ENCODE measurements around the gene JPH3. TPM values are rescaled to one million over a fixed set of nuclear protein-coding genes. Genes with fewer than 3 reads are reported as not detected.

The JPH3 gene
- total RNA-seq, 2 donors from 2014 or later = 37.0 to 39.1 TPM

- H3K36me3 ChIP-seq (ENCODE audit: control insufficient read depth, insufficient read depth, low read length) = no peaks in the 10 kb centered on the region
- no peak overlapping the region for H3K9ac ChIP-seq (ENCODE audit: extremely low read depth, low read length, poor library complexity, severe bottlenecking)
- no peaks in the 10 kb centered on the region for H3K27me3 Mint-ChIP-seq (ENCODE audit: insufficient read depth)
- H3K27ac ChIP-seq (ENCODE audit: low read depth, low read length) = no peak overlapping the region
- TF ChIP-seq CTCF (conservative IDR thresholded peaks at IDR 0.05) = no peak
- no peak overlapping the region for H3K4me3 Mint-ChIP-seq
- no peak for DNase-seq
- H3K9me3 ChIP-seq (ENCODE audit: control insufficient read depth, low read length) = peaks cover 10% of the 10 kb centered on the region
- H3K36me3 Mint-ChIP-seq (ENCODE audit: low read depth) = no peaks in the 10 kb centered on the region
- no peaks in the 10 kb centered on the region for H3K4me1 ChIP-seq (ENCODE audit: control insufficient read depth, insufficient read depth, low read length)
- no peak overlapping the region for H3K4me3 ChIP-seq (ENCODE audit: low read length)
- H3K27ac Mint-ChIP-seq = no peak overlapping the region
- 93 to 95% methylated on average over 23 to 25 of the region's 25 CpGs for WGBS, 2 experiments (ENCODE audit: insufficient coverage in 1 of 2, insufficient read length in 1 of 2)
- H3K4me1 Mint-ChIP-seq = peaks cover 2% of the 10 kb centered on the region
- no peaks in the 10 kb centered on the region for H3K27me3 ChIP-seq (ENCODE audit: control insufficient read depth, insufficient read depth, low read length, poor library complexity, severe bottlenecking)
- H3K9me3 Mint-ChIP-seq = peaks cover 6% of the 10 kb centered on the region
Observed at GRCh38 chr16:87628246-87628923, 26.1 kb downstream of the JPH3 start.

GRCh38 chr16:87628940-87629339 lies 26.6 kb downstream of the JPH3 start:
- Histone ChIP-seq H3K27ac (ENCODE audit: low read depth, low read length) (no peak overlapping the region), H3K4me1 (ENCODE audit: control insufficient read depth, insufficient read depth, low read length) (no peaks in the 10 kb centered on the region), H3K4me3 (ENCODE audit: low read length) (no peak overlapping the region), H3K27me3 (ENCODE audit: control insufficient read depth, insufficient read depth, low read length, poor library complexity, severe bottlenecking) (no peaks in the 10 kb centered on the region), H3K36me3 (ENCODE audit: control insufficient read depth, insufficient read depth, low read length) (no peaks in the 10 kb centered on the region), H3K9ac (ENCODE audit: extremely low read depth, low read length, poor library complexity, severe bottlenecking) (no peak overlapping the region), H3K9me3 (ENCODE audit: control insufficient read depth, low read length) (peaks cover 10% of the 10 kb centered on the region)
- Mint-ChIP-seq H3K27me3 (ENCODE audit: insufficient read depth) (no peaks in the 10 kb centered on the region), H3K4me1 (peaks cover 2% of the 10 kb centered on the region), H3K4me3 (no peak overlapping the region), H3K27ac (no peak overlapping the region), H3K9me3 (peaks cover 6% of the 10 kb centered on the region), H3K36me3 (ENCODE audit: low read depth) (no peaks in the 10 kb centered on the region)
- DNase-seq = no peak
- 87 to 90% methylated on average over 6 to 7 of the region's 7 CpGs for WGBS, 2 experiments (ENCODE audit: insufficient coverage in 1 of 2, insufficient read length in 1 of 2)
- TF ChIP-seq CTCF (conservative IDR thresholded peaks at IDR 0.05) = no peak

- Histone ChIP-seq H3K27me3 (ENCODE audit: control insufficient read depth, insufficient read depth, low read length, poor library complexity, severe bottlenecking) (no peaks in the 10 kb centered on the region), H3K9me3 (ENCODE audit: control insufficient read depth, low read length) (peaks cover 10% of the 10 kb centered on the region), H3K4me1 (ENCODE audit: control insufficient read depth, insufficient read depth, low read length) (no peaks in the 10 kb centered on the region), H3K27ac (ENCODE audit: low read depth, low read length) (no peak overlapping the region), H3K9ac (ENCODE audit: extremely low read depth, low read length, poor library complexity, severe bottlenecking) (no peak overlapping the region), H3K36me3 (ENCODE audit: control insufficient read depth, insufficient read depth, low read length) (no peaks in the 10 kb centered on the region), H3K4me3 (ENCODE audit: low read length) (no peak overlapping the region)
- 87 to 95% methylated on average over 2 of the region's 2 CpGs for WGBS, 2 experiments (ENCODE audit: insufficient coverage in 1 of 2, insufficient read length in 1 of 2)
- H3K36me3 Mint-ChIP-seq (ENCODE audit: low read depth) = no peaks in the 10 kb centered on the region
- peaks cover 2% of the 10 kb centered on the region for H3K4me1 Mint-ChIP-seq
- H3K27me3 Mint-ChIP-seq (ENCODE audit: insufficient read depth) = no peaks in the 10 kb centered on the region
- no peak overlapping the region for H3K4me3 Mint-ChIP-seq
- no peak for TF ChIP-seq CTCF (conservative IDR thresholded peaks at IDR 0.05)
- no peak for DNase-seq
- no peak overlapping the region for H3K27ac Mint-ChIP-seq
- peaks cover 6% of the 10 kb centered on the region for H3K9me3 Mint-ChIP-seq
Observed at GRCh38 chr16:87631067-87631466, 28.8 kb downstream of the JPH3 start.

Data from endodermal cell (in vitro differentiated cells).